ENCODE data around the gene EFEMP2.
"Not testable (repeated sequence)": the region's sequence is repeated elsewhere in the genome, so short reads cannot be mapped to it uniquely, and the experiment has no call there.

EFEMP2 gene

DNA sequence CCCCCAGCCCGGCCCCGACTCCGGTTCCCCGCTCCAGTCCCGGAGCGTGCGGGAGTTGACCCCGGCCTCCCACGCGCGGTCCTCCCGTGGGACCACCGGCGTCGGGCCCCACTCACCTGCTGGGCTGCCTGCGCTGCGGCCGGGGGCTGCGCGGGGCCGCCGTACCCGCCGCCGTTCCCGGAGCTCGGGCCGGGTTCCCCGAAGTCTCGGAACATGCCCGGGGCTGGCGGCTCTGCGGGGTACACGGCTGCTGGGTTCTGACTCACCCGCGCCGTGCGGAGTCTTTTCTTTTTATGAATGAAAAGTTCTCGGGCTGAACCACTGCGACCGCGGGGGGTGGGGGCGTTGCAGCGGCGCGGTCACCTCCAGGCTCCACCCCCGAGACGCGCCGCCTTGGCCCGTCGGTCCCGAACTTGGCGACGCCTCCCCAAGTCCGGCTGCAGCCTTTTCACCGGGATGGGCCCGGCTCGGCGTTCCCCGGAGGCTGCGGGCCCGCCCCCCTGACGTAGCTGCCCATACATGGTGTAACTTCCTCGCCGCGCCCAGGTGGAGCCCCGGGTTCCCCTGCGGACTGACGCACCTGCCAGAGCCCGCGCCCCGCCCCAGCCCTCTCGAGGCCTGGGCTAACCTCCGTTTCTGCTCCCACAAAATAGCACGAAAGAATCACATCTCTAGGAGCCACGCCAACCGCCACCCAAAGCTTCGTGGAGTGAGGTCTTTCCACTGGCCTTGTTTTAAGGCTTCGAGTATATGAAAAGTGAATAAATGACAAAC, 27.7 kb upstream of the EFEMP2 start, which contains the start of gene FOSL1:
TSS of gene FOSL1 (minus strand) at position 264 of the 774 bp plus-strand sequence. CDS start at position 215, 49 bp downstream.
- peak; percentile 11 to 17 for DNase-seq

DNA sequence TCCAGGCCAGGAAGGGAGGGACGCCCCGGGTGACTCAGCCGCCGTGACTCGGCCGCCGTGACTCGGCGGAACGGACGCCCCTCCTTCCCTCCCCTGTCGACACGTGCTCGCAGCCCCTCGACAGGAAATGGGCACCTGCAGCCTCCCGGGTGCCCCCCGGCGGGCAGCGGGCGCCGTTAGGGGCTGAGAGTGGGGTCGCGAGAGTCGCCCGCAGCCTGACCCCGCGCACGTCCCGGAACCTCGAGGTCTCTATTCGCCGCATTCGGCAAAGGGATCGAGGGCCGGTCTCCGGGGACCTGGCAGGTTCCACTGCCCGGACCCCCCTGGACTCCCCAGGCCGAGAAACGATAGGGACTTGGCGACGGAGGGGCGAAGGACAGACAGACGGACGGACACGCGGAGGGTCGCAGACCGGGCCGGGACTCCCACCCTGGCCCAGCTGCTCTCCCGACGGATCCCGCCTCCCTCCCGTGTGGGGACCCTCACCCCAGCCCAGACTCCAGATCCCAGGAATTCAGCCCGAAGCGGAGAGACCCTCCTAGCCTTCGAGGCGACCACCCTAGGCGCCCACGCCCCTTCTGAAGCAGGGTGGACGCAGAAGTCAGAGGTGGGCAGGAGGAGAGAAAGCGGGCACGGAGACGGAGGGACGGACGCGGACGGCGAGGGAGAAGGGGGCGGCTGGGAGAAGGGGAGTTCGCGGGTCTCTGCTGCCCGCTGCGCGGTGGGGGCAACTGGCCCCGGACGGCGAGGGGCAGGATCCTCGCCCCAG, 26.9 kb upstream of the EFEMP2 start:
- DNase-seq = no peak

DNA sequence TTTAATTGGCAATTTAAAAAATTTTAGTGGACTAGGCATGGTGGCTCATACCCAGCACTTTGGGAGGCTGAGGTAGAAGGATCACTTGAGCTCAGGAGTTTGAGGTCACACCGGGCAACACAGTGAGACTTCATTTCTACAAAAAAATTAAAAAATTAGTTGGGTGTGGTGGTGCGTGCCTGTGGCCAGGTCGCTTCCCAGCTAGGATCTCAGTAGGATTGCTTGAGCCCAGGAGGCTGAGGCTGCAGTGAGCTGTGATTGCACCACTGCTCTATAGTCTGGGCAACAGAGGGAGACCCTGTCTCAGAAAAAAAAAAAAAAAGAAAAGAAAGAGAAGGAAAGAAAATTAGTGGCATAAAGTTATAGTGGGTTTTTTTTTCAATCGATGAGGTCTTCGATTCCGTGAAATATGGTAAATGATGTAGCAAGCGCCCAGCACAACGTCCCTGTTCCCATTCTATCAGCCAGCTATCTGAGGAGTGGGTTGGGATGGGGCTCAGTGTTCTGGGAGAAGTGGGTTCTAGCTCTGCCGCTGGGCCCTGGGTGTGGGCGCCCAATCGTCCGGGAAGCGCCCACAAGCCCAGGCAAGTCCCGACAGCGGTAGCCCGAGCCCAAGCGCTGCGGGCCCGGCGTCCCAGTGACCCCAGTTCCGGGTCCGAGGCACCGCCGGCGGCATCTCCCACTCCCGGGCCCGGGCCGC, 26.2 kb upstream of the EFEMP2 start:
- DNase-seq = no peak

DNA sequence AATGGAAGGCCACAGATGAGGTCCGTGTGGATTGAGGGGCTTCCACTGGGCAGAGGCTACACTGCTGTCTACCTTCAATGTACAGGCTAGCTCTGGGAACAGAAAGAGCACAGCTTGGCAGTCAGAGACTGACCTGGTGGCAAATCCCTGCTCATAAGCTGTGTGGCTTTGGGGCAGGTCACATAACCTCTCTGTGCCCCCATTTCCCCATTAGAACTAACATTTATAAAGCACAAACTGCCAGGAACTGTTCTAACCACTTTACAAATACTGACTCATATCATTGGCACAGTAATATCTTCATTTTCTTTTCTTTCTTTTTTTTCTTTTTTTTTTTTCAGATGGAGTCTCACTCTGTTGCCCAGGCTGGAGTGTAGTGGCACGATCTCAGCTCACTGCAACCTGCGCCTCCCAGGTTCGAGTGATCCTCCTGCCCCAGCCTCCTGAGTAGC, 24.4 kb upstream of the EFEMP2 start:
- DNase-seq = no peak

DNA sequence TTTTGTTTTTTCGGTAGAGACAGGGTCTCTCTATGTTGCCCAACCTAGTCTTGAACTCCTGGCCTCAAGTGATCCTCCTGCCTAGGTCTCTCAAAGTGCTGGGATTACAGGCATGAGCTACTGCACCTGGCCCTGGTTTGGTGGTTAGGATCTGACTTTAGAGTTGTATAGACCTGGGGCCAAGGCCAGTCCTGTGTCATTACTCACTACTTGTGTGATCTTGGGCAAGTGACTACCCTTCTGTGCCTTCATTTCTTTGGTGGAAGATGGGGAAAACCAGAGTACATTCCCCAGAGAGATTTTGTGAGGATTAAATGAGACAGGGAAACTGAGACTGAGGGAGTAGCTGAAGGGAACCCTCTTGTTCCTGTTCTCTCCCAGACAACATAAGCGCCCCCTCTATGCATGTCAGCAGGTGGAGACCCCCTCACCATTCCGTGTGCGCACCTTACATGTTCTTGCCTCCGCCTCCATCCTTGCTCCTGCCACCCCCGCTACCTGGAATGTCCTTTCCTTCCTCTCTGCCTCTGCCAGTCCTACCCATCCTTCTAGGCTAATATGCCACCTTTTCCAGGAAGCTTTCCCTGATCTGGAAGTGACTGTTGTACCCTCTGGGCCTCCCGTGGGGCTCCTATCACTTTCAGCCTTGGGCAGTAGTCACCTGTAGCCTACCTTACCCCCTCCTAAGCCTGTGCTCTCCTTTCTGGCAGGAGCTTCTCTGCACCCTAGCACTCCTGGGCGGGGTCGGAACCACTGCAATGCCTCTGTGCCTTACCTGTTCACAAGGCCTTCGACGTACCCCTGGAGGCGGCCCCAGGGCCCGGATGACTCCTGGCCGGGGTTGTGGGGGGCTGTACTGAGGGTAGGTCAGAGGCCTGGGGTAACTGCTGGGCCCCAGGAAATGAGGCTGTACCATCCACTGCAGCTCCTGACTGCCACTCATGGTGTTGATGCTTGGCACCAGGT, 23.7 kb upstream of the EFEMP2 start:
- no peak for DNase-seq

DNA sequence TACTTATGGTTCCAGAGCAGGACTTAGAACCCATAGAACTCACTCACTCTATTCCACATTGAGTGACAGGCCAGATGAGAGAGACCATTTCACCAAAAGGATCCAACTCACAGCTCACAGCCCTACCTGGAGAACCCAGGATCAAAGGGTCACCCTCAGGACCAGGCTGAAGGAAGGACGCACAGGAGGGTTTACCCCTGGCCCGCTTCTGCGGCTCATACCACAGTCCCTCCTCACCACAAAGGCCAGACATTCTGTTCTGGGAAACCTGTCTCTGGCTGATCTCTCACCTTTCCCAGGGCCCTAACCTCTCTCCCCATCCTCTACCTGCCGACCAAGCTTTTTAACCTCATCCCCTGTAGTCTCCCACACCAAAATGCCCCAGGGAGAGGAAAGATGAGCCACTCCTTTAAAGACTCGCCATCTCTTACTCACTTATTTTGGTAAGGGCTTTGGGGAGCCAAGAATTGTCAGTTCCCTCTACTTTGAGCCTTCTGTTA, 22.9 kb upstream of the EFEMP2 start:
- DNase-seq = no peak

DNA sequence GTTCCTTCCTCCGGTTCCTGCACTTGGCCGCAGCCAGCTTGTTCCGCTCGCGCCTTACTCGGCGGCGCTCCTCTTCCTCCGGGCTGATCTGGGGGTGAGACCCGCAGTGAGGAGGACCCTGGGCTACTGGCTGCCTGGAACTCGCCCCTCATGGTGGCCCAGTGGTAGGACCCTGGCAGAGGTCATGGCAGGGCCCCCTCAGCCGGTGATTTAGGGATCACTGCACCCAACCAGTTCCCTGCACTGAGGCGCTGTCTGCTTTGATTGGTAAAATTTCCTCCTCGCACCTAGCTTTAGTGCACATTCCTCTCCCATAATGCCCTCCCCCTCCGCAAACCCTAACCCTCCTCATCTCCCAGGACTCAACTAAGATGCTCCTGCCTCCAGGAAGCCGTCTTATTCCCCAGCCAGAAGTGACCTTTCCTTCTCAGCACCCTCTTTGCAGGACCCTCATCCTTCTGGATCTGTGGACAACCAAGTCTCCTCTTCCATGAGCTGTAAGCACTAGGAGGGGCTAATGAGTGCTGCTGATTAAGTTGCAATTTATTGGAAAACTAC, 21.5 kb upstream of the EFEMP2 start:
- DNase-seq = peak; percentile 16 to 21

DNA sequence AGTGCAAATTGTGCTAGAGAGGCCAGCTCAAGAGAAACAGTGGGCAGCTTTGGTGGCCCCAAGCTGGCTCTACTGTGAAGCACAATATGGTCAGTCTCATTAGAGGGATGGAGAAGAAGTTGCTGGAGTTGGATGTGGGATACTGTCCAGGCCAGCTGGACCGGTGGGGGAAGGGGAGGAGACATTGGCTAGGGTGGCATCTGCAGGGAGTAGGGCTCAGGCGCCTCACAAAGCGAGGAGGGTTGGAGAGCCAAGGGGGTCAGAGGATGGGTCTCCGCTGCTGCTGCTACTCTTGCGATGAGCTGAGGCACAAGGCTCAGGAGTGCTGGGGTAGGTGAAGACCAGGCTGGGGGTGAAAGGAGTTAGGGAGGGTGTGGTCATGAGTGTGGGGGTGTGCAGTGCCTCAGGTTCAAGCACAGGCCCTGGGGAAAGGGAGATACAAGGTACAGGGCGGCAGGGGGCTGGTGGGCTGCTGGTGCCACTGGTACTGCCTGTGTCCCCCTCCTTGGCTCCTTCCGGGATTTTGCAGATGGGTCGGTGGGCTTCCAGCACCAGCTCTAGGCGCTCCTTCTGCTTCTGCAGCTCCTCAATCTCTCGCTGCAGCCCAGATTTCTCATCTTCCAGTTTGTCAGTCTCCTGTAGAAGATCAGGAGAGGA, 20.2 kb upstream of the EFEMP2 start:
- no peak for DNase-seq

DNA sequence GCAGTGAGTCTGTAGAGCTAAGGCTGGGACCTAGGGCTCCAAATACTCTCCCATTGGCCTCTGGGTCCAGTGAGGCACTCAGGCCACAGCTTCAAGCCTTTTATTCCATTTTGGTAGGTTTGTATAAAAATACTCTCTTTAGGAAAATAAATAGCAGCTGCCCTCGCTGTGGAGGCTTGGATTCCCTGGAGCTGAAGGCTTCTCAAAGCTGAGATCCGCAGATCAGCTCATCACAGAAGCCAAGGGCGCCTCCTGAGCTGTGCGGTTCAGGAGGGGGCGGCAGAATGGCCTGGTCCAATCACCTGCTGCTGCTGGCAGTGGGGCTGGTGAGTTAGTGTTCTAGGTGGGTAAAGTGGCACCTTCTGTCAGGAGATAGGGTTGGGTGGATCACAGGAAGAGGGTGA, 19.5 kb upstream of the EFEMP2 start:
- not testable (repeated sequence) for DNase-seq

DNA sequence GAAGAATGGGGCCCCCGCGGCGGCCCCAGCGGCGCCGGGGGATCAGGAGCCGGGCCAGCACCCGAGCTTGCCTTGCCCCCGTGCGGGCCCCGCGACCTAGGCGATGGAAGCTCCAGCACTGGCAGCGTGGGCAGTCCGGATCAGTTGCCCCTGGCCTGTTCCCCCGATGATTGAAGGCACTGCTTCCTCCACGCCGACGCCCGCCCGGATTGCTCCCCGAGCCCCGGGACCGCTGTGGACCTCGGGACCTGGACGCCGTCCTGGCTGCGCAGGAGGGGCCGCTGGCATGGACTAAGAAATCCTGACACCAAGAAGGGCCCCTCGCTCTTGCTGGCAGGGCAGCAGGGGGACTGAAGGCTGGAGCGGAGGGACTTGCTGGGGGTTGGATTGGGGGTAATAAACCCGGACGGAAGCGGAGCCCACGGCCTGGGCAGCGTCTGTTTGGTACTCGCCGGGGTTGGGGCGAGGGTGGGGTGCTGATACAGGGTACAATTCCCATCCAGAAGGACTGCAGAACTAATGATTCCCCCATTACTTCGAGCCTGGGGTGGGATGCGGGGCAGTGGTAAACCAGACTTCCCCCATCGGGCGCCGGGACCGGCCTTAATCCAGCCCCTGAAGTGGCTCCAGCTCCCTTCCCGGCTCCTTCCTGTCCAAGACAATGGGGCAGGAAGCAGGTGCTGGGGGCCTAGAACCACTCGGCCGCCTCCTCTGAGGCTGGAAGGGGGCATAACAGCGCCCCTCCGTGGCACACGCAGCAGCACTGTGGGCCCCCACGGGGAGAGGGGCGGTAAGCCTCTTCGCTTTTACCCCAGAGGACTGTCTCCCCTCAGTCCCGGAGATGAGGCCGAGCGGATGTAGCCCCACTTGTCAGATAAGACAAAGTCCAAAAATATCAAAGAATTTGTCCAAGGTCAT, 18.9 kb upstream of the EFEMP2 start:
- no peak for DNase-seq

DNA sequence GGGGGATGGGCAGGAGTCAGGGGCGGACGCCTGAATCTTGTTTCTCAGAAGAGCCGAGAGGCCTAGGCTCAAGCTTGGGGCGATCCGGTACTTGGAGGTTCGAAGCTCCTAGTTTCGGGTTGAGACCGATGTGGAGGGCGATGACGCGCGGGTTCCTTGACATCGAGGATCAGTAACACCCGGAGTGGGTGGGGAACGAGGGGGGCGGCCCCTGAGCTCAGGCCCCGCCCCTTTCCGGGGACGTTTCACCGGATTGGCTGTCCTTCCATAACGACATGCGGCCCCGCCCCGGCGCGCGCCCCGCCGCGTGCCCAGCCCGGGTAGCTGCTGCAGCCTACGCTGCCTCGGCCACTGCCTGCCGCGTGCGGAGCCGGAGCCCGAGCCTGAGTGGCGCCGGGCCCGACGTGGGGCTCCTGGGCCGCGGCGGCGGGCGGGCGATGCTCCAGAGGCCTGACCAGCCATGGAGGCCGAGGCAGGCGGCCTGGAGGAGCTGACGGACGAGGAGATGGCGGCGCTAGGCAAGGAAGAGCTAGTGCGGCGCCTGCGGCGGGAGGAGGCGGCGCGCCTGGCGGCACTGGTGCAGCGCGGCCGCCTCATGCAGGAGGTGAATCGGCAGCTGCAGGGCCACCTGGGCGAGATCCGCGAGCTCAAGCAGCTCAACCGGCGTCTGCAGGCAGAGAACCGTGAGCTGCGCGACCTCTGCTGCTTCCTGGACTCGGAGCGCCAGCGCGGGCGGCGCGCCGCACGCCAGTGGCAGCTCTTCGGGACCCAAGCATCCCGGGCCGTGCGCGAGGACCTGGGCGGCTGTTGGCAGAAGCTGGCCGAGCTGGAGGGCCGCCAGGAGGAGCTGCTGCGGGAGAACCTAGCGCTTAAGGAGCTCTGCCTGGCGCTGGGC, 18.0 kb upstream of the EFEMP2 start, which contains the start of gene CCDC85B:
TSS of gene CCDC85B (plus strand) at position 350 of the 895 bp plus-strand sequence. CDS start at position 461, 111 bp downstream.
- DNase-seq = peak; percentile 82 to 93

DNA sequence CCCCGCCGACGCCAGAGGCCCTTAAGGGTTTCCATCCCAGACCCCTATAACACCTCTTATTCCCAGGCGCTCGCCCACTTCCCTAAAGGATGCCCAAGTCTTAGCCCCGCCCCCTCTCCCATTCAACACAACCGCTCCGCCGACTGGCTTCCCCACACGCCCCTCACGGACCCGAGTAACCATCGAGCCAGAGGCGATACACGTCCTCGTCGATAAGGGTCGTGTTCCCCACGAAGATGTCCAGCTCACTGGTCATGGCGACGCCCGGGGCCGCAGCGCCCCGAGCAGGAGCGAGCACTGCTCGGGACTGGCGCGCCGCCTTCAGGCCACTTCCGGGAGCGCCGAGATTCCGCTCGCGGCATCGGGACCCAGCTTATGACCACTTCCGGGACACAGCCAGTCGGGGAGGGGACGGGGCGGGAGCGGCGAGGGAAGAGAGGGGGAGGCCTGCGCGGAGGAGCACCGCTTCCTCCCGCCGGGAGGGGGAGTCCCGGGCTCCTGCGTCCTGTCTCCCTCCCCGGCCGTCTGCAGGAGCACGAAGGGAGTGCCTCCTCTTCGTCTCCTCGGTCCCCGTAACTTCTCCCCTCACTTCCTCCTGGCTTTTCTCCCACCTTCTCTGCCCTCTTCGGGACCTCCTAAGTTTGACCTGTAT, 15.7 kb upstream of the EFEMP2 start, which contains the start of gene FIBP:
TSS of gene FIBP (minus strand) at position 309 of the 652 bp plus-strand sequence. CDS start at position 256, 53 bp downstream.
- DNase-seq = peak; percentile 89 to 94

DNA sequence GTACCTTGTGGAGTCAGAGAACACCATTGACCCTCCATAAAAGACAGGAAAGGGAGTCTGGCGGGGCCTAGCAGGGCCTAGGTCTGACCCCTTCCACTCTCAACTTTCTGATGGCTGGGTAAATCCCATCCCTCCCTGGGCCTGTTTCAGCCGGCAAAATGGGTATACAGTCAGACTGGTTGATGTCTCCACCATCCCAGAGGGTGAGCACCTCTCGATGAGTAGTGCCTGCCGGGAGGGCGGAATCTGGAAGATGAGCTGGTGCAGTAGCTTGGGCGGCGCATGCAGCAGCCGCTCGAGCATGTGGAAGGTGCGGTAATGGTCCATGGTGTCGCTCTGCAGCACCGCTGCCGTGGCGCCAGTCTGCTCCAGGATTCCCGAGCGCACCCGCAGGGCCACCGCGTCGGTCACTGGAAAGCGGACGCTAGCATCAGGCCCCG, 15.1 kb upstream of the EFEMP2 start:
- no peak for DNase-seq

DNA sequence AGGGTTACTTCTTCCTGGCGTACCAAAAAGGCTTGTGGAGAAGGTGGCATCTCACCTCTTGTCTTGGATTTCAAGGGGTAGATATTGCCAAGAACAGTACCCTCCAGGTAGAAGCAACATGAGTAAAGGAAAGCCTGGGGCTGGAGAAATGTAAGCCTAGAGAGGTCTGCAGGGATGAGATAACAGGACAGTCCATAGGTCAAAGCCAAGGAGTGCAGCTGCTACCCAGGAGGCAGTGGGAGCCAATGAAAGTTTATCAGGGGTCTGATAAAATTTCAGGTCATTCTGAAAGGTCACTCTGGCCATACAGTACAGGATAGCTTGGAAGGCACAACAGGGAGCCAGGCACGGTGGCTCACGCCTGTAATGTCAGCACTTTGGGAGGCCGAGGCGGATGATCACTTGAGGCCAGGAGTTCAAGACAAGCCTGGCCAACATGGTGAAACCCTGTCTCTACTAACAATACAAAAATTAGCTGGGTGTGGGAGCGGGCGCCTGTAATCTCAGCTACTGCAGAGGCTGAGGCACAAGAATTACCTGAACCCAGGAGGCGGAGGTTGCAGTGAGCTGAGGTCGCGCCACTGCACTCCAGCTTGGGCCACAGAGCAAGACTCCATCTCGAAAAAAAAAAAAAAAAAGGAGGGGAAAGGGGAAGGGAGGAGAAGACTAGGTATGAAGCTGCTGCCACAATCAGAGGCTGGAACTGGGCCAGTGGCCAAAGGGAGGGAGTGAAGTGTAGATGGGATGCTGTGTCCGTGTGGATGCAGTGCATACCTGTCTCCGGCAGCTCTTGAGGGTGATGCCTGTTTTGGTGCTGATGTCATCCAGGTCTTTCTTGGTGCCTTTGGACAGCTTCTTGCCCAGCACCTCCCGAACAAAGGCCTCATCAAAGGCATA, 14.5 kb upstream of the EFEMP2 start:
- DNase-seq = no peak

DNA sequence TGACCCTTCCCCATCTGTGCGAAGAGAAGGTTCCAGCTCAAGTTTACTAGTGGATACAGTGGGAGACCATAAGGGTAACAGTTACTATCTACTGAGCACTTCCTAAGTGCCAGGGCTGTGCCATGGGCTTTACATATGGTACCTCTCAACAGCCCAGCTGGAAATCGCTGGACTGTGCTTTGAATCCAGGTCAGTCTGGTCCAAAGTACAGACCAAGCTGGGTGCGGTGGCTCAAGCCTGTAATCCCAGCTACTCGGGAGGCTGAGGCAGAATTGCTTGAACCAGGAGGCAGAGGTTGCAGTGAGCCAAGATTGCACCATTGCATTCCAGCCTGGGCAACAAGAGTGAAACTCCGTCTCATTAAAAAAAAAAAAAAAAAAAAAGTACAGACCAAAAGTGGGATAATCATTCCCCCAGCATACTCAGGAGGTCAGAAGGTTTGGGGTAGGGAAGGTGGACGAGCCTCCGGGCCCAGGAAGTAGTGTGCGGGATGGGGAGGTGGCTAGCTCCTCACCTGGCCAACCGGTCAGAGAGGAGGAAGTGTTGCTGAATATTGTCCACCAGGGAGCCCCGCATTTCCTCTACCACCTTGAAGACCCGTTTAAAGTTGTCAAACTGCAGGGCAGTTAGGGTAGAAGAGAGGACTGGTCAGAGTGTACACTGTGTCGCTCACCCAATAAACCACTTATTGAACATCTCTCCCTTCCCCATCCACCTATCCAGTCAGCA, 13.4 kb upstream of the EFEMP2 start:
- no peak for DNase-seq

DNA sequence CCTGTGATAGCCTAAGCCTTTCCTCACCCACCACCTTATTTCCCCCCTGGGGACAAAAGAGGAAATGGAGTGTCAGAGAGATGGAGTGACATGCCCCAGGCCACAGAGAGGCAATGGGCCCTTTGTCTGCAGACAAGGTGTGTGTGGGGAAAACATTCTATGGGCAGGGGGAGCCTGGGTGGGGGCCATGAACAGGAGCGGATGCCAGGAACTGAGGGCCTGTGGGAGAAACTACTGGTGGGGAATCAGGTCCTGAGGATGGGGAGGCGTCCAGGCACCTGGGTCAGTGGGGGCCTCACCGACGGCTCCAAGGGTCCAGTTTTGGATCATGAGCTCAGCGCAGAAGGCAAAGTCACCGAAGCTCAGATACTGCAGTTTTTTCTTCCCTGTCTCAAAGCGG, 12.6 kb upstream of the EFEMP2 start:
- no peak for DNase-seq

All from AML-193 (cell line).